GM18508 (cell line): Measurements from ENCODE around the gene LAMTOR3.
A peak's percentile ranks its signal among the peaks of the same experiment; 100 is the strongest.

ENCODE experiments used
- ATAC-seq: cut with Tn5 transposase; IDR thresholded peaks from one replicate; pipeline ENCODE4 v1.9.1; 2021; ENCODE audit warnings: moderate number of reproducible peaks; ENCODE audit not compliant: insufficient read depth, unreplicated experiment

The LAMTOR3 gene, protein sequence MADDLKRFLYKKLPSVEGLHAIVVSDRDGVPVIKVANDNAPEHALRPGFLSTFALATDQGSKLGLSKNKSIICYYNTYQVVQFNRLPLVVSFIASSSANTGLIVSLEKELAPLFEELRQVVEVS

DNA sequence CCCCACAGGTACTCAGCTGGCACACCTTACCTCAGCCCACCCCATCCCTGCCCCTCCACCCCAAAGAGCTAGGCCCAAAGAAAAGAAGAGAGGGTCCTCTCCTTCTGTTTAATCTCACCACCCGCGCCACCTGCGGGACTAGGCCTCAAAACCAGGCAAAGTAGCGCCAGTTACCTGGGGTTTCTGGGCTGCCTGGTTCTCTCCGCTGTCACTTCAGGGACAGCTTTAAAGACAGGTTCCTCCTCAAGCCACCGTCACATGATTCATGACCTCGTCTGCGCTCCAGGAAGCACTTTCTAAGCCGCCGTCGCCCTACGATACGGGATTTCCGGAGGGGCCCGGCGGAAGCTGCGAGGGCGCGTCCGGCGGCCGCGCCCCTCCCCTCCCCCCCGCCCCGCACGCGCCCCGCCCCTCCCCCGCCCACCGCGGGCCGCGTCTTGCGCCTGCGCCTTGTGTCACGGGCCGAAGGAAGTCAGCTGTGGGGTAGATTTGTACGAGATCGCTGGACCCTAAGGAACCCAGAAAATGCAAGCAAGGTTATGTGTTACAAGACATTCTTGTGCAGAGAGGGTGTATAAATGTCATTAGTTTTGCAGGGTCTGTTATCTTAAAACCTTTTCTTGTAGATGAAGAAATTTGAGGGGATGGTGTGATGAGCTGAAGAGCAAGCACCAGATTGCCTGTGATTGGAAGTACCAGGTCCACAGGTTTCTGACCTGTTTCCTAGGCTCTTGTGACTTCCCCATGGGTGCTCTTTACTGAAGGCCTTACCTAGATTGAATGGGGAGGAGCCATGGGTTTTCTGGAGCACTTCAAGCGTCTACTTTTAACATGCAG lies at the start of gene LAMTOR3:
Gene LAMTOR3, minus strand, starts transcription at position 267 of the 837 bp plus-strand sequence. CDS start 464 bp downstream, outside the sequence.
- ATAC-seq = peak; percentile 98

DNA sequence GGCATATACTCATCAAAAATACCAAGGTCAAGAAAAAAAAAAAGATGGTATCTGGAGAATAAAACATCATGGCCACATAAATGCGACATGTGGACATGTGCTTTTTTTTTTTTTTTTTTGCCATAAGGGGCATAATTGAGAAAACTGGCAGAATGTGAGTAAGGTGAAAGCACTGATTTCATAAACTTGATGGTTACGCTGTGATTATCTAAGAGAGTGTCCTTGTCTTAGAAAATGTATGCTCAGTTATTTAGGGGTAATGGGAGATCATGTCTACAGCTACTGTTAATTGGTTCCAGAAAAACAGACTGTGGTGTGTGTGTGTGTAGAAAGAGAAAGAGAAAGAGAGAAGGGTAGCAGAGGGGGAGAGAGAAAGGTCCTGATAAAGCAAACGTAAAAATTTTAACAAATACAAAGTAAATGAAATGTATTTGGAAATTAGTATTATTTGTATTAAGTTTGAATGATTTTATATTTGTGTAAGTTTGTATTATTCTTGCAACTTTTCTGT lies 44.1 kb upstream of the LAMTOR3 start:
- no peak for ATAC-seq

DNA sequence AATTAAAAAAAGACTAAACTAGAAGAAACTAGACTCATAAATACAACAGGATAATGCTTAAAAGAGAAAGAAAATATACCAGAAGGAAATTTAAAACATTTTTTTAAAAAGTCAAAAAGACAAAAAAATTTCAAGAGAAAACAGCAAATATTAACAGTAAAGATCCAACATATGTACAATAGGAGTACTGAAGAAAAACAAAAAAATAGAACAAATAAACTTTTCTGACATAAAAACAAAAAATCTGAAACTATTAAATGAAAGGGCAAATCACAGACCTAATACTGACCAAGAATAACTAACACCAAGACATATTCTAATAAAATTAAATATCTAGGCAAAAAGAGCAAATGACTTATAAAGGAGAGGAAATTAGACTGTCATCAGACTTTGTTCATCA lies 40.7 kb upstream of the LAMTOR3 start:
- no peak for ATAC-seq

DNA sequence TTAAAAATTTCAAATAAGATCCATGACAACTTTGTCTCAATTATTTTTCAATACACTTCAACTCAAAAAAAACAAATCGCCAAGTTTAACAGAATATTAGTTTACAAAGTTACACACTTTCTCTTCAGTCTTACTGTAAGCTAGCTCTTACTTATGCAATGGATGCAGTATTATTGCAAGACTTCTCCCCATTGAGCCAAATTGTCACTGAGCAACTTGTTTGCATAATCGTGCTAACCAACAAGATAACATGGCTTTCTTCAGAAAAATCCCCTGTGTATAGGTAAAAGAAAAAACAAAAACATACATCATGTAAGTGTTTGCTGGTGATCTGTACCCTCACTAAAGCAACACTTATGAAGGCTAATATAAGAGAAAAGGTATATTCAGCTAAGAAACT lies 33.3 kb upstream of the LAMTOR3 start:
- ATAC-seq = no peak

DNA sequence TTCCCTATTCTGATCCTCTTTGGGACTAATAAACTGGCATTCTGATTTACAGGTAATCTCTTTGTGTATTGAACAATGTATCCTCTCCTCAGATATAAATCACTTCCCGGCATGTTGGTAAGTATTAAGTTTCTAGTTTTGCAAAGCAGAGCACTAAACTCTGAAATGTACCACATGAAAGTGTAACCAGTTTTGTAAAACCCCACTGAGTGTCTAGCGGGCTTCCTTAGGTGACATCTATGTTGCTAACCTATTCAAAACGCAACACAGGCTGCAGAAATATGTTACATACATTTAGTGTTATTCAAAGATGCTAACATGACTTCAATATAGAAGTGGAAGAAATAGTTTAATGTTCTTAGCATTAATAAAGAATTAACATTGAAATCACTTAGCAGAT lies 26.9 kb upstream of the LAMTOR3 start:
- ATAC-seq = no peak

DNA sequence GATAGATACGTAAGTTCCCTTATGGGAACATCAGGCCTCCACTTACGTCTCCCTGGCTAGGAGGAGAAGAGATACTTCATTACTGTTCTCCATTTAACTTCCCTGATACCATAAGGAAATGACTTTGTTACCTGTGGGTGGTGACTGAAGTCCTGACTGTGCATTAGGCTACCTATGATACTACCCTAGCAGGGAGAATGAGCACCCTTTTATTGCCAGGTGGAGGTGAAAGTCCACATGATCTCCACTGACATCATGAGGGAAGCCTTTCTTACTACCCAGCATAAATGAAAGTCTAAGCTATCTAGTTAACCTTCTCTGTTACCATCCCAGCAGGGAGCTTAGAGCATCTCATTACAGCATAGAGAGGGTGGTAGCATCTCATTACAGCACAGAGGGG lies 24.4 kb upstream of the LAMTOR3 start:
- no peak for ATAC-seq

DNA sequence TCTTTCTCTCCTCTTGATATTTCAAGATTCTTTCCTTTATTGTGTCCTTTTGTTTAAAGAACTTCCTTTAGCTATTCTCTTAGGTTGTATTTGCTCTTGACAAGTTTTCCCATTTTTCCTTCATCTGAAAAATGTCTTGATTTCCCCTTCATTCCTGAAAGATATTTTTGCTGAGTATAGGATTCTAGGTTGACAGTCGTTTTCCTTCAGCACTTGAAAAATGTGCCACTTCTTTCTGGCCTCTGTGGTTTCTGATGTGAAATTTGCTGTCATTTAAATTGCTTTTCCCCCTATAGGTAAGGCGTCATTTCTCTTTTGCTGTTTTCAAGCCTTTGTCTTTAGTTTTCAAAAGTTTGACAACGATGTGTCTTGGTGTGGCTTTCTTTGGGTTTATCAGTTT lies 23.3 kb upstream of the LAMTOR3 start:
- ATAC-seq = no peak

DNA sequence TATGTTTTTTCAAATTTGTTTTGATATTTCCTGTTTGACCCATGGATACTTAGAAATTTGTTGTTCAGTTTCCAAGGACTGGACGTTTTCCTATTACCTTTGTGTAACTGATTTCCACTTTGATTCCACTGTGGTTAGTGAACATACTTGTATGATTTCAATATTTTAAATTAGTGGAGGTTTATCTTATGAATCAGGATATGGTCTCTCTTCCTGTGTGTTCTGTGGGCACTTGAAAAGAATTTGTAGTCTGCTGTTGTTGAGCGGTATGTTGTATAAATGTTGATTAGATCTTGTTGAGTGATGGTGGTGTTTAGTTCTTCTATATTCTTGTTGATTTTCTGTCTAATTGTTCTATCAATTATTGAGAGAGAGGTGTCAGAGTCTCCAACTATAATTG lies 21.2 kb upstream of the LAMTOR3 start:
- no peak for ATAC-seq

DNA sequence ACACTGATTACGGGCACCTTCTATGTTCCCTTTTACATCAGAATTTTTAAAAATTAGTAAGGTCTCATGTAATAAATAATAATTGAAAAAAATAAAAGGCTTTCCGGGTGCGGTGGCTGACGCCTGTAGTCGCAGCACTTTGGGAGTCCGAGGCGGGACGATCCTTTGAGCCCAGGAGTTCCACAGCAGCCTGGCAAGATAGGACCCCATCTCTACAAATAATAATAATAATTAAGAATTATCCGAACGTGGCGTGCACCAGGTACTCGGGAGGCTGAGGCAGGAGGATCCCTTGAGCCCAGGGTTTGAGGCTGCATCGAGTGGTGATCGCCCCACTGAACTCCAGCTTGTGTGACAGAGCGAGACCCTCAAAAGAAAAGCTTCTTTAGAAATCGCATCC lies 771 bp upstream of the LAMTOR3 start:
- ATAC-seq = no peak

DNA sequence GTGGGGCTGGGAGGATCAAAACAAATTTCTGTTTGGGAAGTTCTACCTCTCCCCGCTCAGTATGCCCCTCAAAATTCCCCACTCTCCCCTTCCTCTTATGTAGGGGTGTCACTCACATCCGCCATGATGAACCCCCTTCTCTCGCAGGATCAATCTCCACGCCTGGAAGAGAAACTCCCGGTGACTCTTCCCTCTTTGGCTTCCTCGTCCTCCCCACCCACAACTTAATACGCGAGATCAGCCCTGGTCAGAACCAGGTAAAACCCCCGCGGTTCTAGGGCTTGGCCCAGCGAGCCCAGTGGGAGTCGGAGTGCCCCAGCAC lies 427 bp downstream of the LAMTOR3 start:
- ATAC-seq = no peak

DNA sequence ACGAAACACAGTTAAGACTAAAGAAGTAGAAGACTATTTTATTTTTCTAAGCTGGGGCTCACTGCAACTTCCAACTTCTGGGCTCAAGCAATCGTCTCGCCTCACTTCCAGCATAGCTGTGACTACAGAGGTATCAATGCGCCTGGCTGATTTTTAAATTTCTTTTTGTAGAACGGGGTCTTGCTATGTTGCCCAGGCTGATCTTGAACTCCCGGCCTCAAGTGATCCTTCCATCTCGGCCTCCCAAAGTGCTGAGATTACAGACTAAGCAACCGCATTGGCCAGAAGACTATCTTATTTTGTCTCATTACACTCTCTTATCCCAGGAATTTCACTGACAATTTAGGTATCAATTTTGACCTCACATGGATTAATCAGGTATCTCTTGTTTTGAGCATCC lies 1.2 kb downstream of the LAMTOR3 start:
- no peak for ATAC-seq

DNA sequence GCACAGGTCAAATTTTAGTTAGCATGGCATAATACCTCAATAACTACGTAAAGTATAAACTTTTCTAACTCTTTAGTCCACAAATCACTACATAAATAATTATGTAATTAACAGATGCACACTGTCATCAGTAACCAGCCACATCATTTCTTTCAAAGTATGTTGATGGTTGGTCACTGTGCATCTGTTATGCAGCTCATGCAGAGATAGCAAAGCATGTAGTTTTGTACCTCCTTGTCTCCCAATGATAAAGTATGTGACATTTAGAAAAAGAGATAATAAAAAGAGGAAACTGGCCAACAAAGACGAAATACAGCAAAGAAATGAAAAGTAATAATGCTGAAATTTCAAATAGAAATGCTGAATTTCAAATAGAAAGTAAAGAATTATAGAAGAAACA lies 2.9 kb downstream of the LAMTOR3 start:
- no peak for ATAC-seq

DNA sequence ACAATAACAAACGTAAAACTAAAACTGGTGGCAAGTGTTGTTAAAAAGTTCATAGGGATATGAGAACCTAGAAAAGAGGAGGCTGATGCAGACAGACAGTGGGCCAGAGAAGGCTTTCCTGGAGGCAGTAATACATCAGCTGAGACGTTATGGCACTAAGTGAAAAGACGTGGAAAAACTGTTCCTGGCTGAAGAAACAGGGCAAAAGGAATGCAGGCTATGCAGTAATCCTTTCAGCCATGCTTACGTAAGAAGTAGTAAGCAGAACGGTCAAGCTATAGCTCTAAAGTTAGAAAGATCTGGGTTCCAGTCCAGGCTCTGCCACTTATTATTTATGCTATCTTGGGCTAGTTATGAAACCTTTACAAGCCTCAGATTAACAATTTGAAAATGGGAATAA lies 6.4 kb downstream of the LAMTOR3 start:
- no peak for ATAC-seq

DNA sequence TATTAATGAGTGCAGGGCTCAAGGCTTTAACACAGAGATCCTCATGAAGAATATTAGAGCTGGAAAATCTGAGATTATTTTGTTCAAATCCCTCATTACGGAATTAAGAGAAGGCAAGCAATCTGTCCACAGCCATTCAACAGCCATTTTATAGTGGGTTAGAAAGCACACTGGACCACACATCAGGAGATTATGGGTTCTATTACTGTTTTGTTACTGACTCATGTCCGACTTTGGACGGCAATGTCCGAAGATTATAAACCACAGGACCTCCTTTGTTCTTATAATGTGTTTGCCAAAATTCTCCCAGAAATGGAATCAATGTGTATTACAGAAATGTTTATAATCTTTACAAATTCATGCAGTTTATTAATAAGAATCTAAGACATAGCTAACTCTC lies 8.1 kb downstream of the LAMTOR3 start:
- ATAC-seq = no peak

DNA sequence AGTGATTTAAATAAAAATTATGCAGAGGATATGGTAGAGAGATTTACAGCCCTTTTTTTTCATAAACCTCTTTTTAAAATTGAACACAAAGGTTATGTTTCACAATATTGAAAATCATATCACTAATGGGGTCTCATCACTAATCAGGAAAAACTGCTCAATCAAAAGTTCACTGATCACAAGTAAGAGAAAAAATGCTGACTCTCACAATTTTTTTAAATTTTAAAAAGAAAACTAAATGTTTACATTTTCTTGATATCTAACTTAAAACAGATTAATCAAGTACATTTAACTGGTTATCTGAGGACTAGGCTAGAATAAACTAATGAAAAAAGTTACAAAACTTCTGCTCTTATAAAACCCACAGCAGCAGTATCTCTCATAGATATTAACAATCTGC lies 8.5 kb downstream of the LAMTOR3 start:
- no peak for ATAC-seq

DNA sequence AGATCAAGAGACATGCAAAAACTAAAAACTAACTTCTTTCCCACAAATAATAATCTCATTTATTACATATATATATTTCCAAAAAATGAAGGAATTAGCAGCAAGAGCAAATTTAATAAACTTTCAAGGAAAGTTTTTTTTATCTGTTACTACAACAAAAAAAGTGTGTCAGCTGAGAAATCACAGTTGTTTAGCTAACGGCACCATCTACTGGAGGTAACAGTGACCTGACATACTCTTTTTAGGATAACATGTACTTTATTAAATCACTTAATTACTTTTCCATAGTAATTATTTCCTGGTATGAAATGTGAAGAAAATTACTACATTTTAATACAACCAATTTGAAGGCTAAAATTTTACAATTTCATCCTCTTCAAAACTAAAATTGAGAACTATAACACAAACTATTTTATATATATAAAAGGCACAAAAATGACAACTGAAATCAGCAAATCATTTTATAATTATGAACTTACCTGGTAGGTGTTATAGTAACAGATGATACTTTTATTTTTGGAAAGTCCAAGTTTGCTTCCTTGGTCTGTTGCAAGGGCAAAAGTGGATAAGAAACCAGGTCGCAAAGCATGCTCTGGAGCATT lies 9.1 kb downstream of the LAMTOR3 start:
- no peak for ATAC-seq

DNA sequence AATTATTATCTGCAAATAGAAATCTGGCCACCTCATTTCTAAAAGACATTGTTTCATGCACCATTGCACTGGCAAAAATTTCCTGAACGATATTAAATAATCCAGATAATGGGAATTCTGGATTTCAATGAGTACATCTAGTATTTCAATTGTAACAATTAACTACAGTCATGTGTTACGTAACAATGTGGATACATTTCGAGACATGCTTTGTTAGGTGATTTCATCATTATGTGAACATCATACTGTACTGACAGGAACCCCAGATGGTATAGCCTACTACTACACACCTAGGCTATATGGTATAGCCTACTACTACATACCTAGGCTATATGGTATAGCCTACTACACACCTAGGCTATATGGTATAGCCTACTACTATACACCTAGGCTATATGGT lies 14.8 kb downstream of the LAMTOR3 start:
- ATAC-seq = no peak

DNA sequence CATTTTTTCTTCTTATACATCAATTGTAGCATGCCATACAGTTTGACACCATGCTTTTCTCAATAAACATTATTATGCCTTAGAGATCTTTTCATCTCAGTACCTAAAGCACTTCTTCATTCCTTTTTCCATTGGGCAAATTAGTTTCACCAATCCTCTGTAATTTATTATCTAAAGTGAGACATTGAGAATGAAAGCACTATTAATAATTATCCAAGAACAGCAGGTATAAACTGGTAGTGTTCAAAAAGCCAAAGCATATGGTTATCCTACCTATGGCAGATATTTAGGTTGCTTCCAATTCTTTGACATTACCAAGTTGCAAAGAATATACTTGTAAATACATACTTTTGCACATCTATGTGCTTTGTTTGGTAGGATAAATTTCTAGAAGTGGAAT lies 15.6 kb downstream of the LAMTOR3 start:
- peak; percentile 47 for ATAC-seq

DNA sequence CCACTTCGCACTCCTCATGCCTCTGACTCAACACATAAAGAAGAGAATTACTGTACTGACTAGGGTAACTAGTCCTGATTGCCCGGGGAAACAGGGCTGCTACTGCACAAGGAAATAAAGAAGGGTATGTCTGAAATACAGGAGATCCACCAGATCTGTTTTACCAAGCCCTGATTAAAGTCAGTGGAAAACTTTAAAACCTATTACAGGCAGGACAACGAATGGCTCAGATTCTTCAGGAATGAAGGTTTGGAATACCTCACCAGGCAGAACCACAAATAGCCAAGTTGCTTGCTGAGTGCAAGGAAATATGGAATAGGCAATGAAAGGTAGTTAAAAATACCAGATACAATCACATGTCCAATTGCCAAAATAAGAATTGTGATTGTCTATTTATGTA lies 17.3 kb downstream of the LAMTOR3 start:
- no peak for ATAC-seq

DNA sequence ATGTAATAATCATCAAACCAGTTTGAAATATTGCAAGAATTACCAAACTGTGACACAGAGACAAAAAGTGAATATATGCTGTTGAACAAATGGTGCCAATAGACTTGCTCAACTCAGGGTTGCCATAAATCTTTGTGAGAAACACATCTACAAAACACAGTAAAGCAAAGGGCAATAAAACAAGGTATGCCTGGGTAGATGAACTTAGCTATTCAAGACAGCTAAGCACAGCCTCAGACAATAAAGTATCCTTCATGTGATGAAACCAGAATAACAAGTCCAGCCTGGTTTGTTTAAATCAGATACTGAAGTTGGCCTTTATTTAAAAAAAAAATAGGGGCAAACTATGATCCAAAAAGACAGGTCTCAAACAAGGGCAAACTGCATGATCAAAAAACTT lies 19.2 kb downstream of the LAMTOR3 start:
- no peak for ATAC-seq

DNA sequence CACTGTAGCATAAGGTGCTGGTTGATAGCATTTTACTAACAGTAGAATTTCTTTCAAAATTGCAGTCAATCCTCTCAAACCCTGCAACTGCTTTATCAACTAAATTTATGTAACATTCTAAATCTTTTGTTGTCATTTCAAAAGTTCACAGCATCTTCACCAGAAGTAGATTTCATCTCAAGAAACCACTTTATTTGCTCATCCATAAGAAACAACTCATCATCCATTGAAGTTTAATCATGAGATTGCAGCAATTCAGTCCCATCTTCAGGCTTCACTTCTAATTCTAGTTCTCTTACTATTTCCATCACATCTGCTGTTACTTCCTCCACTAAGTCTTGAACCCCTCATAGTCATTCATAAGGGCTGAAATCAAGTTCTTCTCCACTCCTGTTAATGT lies 21.7 kb downstream of the LAMTOR3 start:
- no peak for ATAC-seq

DNA sequence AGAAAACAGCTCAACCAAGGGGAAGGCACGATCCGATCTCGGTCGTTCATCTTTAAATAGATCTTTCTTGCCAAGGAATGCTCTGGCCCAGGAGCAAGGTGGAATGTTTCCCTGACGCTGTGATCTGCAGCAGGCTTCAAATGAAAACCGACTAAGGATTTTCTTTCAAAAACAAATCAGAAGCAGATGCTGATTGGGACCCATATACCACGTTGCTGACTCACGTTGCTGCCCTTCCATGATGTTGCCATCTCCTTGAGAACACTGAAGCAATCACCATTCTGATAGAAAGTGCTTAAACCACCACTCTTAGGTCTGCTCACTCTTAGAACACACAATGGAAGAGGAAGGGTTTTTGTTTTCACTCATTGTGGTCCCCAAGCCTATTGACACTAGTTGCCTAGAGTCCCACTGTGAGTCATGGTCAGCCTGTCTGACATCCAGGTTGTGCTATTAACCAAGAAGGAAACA lies 26.1 kb downstream of the LAMTOR3 start:
- ATAC-seq = no peak
